Measurements from ENCODE around the gene TMEM171.

GRCh38 chr5:73153513-73153912 lies 33.1 kb downstream of the TMEM171 start:
- TF ChIP-seq TSHZ2 (CRISPR knock-in tag; IDR thresholded peaks at IDR 0.05) (no peak), TOX (CRISPR knock-in tag; IDR thresholded peaks at IDR 0.05; ENCODE audit: borderline replicate concordance) (no peak), PATZ1 (CRISPR knock-in tag; IDR thresholded peaks at IDR 0.05; ENCODE audit: borderline replicate concordance) (no peak), RARB (CRISPR knock-in tag; IDR thresholded peaks at IDR 0.05) (no peak), SNAI2 (CRISPR knock-in tag; IDR thresholded peaks at IDR 0.05) (no peak), ZFP30 (CRISPR knock-in tag; IDR thresholded peaks at IDR 0.05) (no peak), BACH2 (CRISPR knock-in tag; IDR thresholded peaks at IDR 0.05; ENCODE audit: borderline replicate concordance) (no peak), CSDC2 (CRISPR knock-in tag; IDR thresholded peaks at IDR 0.05) (no peak), ZNF8 (CRISPR knock-in tag; IDR thresholded peaks at IDR 0.05) (no peak)
- TF ChIP-seq, protein P1, sequence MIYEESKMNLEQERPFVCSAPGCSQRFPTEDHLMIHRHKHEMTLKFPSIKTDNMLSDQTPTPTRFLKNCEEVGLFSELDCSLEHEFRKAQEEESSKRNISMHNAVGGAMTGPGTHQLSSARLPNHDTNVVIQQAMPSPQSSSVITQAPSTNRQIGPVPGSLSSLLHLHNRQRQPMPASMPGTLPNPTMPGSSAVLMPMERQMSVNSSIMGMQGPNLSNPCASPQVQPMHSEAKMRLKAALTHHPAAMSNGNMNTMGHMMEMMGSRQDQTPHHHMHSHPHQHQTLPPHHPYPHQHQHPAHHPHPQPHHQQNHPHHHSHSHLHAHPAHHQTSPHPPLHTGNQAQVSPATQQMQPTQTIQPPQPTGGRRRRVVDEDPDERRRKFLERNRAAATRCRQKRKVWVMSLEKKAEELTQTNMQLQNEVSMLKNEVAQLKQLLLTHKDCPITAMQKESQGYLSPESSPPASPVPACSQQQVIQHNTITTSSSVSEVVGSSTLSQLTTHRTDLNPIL (CRISPR knock-in tag; IDR thresholded peaks at IDR 0.05; ENCODE audit: low read depth): no peak
